Thyroid gland (tissue), 4 donors: ENCODE data around the gene FAM83E. TPM values are rescaled to one million over a fixed set of nuclear protein-coding genes. Genes with fewer than 3 reads are reported as not detected.
A peak's percentile ranks its signal among the peaks of the same experiment; 100 is the strongest.

Experiments used
- DNase-seq, 2 donors: peaks; one replicate each; pipeline ENCODE4 v3.0.0-alpha.2; 2019
- H3K27ac ChIP-seq, 3 donors: fragments of 200-600 bp; sonication (generic); 1 replicate in 2 of 3; 2 replicates in 1 of 3; pipeline ENCODE4 v1.5.1; 2016 to 2019; ENCODE audit warnings: mild to moderate bottlenecking in 1 of 3, moderate library complexity in 1 of 3
- H3K27me3 ChIP-seq: fragments of 200-600 bp; sonication (generic); one replicate; pipeline ENCODE4 v1.5.1; 2019
- H3K36me3 ChIP-seq, 2 donors: fragments of 200-600 bp; sonication (generic); one replicate each; pipeline ENCODE4 v1.5.1; 2016 to 2019
- H3K4me1 ChIP-seq, 2 donors: fragments of 200-600 bp; sonication (generic); one replicate each; pipeline ENCODE4 v1.5.1; 2017 to 2019
- H3K4me3 ChIP-seq, 3 donors: fragments of 200-600 bp; sonication (generic); replicated peaks in 1 of 3; 1 replicate in 2 of 3; 2 replicates in 1 of 3; pipeline ENCODE4 v1.5.1; 2016; ENCODE audit warnings: mild to moderate bottlenecking in 1 of 3
- H3K9me3 ChIP-seq: fragments of 200-600 bp; sonication (generic); one replicate; pipeline ENCODE4 v1.5.1; 2017
- CTCF ChIP-seq, 6 experiments: fragments of 200-600 bp in 3 of 6; fragments of 450-650 bp in 3 of 6; sonication (generic) in 3 of 6; IDR thresholded peaks; one replicate each; pipeline ENCODE4 v1.5.1; 2016 to 2019; ENCODE audit warnings: antibody characterized with exemption in 6 of 6, mild to moderate bottlenecking in 2 of 6, inconsistent platforms in 1 of 6, moderate library complexity in 1 of 6
- POLR2A ChIP-seq, 2 donors: fragments of 450-650 bp; IDR thresholded peaks; one replicate each; pipeline ENCODE4 v1.6.1; 2017; ENCODE audit warnings: antibody characterized with exemption in 2 of 2, mild to moderate bottlenecking in 2 of 2, moderate library complexity in 1 of 2
- WGBS, 2 donors: methylation state at CpG; one replicate each; pipeline ENCODE4 v1.1.5; 2017; 5-methylcytosine and 5-hydroxymethylcytosine counted together
- intact Hi-C: fragments of 100-400 bp; cut with DNase I; formaldehyde crosslinking; loops from one replicate; pipeline ENCODE4 v1.15.1; 2023
- total RNA-seq, 4 donors: library from RNA; depleted of rRNA; stranded (reverse); fragments of >200 nt; gene quantifications; one replicate each; pipeline ENCODE4 v1.2.3, GENCODE V29; 2016

FAM83E gene
- total RNA-seq, 4 donors from 2014 or later: not detected

DNA sequence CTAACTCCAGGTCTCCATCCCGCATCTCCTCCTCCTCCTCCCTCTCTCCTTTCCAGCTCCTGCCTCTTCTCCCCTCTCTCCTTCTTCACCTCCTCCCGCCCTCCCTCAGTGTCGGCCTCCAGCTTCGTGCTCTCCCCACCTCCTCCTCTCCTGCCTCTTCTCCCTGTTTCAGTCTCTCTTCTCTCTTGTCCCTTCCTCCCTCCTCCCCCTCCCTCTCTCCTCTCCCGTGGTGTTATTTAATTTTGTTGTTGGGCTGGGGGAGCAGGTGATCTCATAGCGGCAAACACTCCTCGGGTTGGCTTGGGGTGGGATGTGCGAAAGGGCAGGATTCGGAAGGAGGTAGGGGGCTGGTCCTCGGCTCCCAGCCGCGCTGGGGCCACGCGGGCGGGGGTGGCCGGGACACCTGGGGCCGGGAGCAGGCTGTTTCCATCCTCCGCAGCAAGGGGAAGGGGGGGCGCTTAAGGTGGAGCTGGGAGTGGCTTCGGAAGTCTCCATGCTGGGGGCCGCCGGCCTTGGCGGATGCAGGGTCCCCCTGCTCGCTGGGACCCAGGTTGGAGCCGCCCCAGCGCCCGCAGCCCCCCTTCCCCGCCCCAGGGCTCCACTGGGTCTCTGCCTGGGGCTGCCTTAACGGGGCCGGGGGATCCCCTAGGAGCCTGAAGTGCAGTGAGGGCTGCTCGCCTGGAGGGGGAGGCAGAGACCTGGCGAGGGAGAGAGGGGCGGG, 31.3 kb upstream of the FAM83E start, which contains the start of gene CA11:
Gene CA11 (minus strand): TSS at position 187 of the 721 bp plus-strand sequence. CDS start 555 bp downstream, outside the sequence.
- peak within 1 kb of the TSS; percentile 20 to 51 (median 41) for H3K4me3 ChIP-seq
- DNase-seq: peak; percentile 90 to 93
- peaks cover 13 to 23% of the 10 kb centered on the region in 2 donors for H3K4me1 ChIP-seq
- H3K27me3 ChIP-seq: no peaks in the 10 kb centered on the region
- peak within 1 kb of the TSS; percentile 88 to 94 (median 89) for H3K27ac ChIP-seq
- no peaks in the 10 kb centered on the region for H3K36me3 ChIP-seq
- TF ChIP-seq POLR2A (IDR thresholded peaks at IDR 0.05) (peak in 1 of 2 donors; percentile 35), CTCF (IDR thresholded peaks at IDR 0.05) (peak; percentile 59 to 93 (median 84))
- H3K9me3 ChIP-seq: no peaks in the 10 kb centered on the region
- WGBS, 2 donors: 1% methylated on average over 20 to 23 of the region's 33 CpGs
- intact Hi-C loops: loop anchor here (10.0 kb wide), 1 partner anchor 189 kb away; the partner anchor contains the start of gene HSD17B14

DNA sequence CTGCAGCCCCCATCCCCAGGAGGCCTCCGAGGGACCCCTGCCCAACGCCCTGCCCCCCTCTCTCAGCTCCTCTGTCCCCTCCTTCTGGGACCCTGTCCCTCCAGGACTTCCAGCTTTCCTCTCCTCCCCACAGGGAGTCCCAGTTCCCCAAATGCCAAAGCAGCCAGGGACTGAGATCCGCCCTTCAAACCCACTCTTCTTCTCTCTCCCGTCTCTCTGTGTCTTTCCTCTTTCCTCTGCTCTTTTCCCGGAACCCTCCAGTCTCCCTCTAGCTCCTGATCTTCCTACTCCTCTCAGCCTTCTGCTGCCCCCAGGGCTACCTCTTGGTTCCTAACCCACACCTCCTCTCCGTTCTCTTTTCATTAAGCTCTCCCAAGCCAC, 30.7 kb upstream of the FAM83E start:
- peak overlapping the region; percentile 88 to 94 (median 89) for H3K27ac ChIP-seq
- no peaks in the 10 kb centered on the region for H3K9me3 ChIP-seq
- intact Hi-C loops: loop anchor here (10.0 kb wide), 1 partner anchor 189 kb away; the partner anchor contains the start of gene HSD17B14
- 0 to 3% methylated on average over 6 of the region's 6 CpGs for WGBS, 2 donors
- peaks cover 13 to 23% of the 10 kb centered on the region in 2 donors for H3K4me1 ChIP-seq
- no peak for DNase-seq
- peak overlapping the region; percentile 20 to 51 (median 41) for H3K4me3 ChIP-seq
- H3K36me3 ChIP-seq: no peaks in the 10 kb centered on the region
- TF ChIP-seq POLR2A (IDR thresholded peaks at IDR 0.05): peak in 1 of 2 donors; percentile 2
- no peak for TF ChIP-seq CTCF (IDR thresholded peaks at IDR 0.05)
- no peaks in the 10 kb centered on the region for H3K27me3 ChIP-seq

- H3K27ac ChIP-seq: peak overlapping the region; percentile 88 to 94 (median 89)
- intact Hi-C loops: loop anchor here (10.0 kb wide), 1 partner anchor 190 kb away; the partner anchor contains the start of gene HSD17B14
- H3K4me3 ChIP-seq: peak overlapping the region in 1 of 3 donors; percentile 51
- WGBS, 2 donors: 3 to 4% methylated on average over 14 to 20 of the region's 25 CpGs
- peak; percentile 74 to 78 for DNase-seq
- TF ChIP-seq POLR2A (IDR thresholded peaks at IDR 0.05): peak in 1 of 2 donors; percentile 36
- no peak for TF ChIP-seq CTCF (IDR thresholded peaks at IDR 0.05)
- no peaks in the 10 kb centered on the region for H3K27me3 ChIP-seq
- H3K36me3 ChIP-seq: no peaks in the 10 kb centered on the region
- H3K9me3 ChIP-seq: no peaks in the 10 kb centered on the region
- peaks cover 13 to 22% of the 10 kb centered on the region in 2 donors for H3K4me1 ChIP-seq
Measured at GRCh38 chr19:48644839-48645619, 30.2 kb upstream of the FAM83E start.

DNA sequence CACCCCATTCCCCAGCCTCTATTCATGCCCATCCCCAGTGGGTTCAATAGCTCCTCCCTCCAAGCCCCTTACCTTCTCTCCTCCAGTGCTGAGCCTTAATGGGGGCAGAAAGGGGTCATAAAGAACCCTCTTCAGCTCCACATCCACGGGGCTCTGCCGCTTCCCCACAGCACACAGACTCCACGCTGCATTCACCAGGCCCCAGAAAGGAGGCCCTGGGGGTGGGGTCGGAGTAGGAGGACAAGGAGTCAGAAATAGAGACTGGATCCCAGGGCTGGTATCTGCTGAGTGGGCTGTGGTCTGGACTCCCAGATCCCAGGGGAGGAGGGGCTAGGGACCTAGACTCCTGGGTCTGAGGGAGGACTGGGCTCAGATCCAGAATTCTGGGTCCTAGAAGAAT, 29.5 kb upstream of the FAM83E start:
- Histone ChIP-seq H3K4me1 (peaks cover 8 to 16% of the 10 kb centered on the region in 2 donors), H3K4me3 (no peak overlapping the region), H3K27ac (no peak overlapping the region), H3K27me3 (no peaks in the 10 kb centered on the region), H3K9me3 (no peaks in the 10 kb centered on the region), H3K36me3 (no peaks in the 10 kb centered on the region)
- 61 to 81% methylated on average over 4 of the region's 4 CpGs for WGBS, 2 donors
- no peak for DNase-seq
- intact Hi-C loops: loop anchor here (10.0 kb wide), 1 partner anchor 190 kb away; the partner anchor contains the start of gene HSD17B14
- no peak for TF ChIP-seq CTCF (IDR thresholded peaks at IDR 0.05)
- no peak for TF ChIP-seq POLR2A (IDR thresholded peaks at IDR 0.05)
